Aorta (tissue), 5 donors: Measurements from ENCODE around the gene PLEKHA6. TPM values are rescaled to one million over a fixed set of nuclear protein-coding genes. Genes with fewer than 3 reads are reported as not detected.
"Not testable (repeated sequence)": the region's sequence is repeated elsewhere in the genome, so short reads cannot be mapped to it uniquely, and the experiment has no call there.

ENCODE experiments used
- ATAC-seq: fragments of 200-7000 bp; cut with Tn5 transposase; one replicate; pipeline ENCODE4 v1.9.1; 2022; ENCODE audit warnings: moderate library complexity; ENCODE audit not compliant: low FRiP score
- DNase-seq, 2 donors: peaks; one replicate each; pipeline ENCODE4 v3.0.0-alpha.2; 2020
- H3K27ac ChIP-seq, 2 donors: one replicate each; pipeline ENCODE4 v1.5.1; 2013; ENCODE audit warnings: low read length in 2 of 2, mild to moderate bottlenecking in 2 of 2, moderate library complexity in 2 of 2, control low read depth in 1 of 2, inconsistent platforms in 1 of 2, low read depth in 1 of 2
- H3K27me3 ChIP-seq, 2 donors: one replicate each; pipeline ENCODE4 v1.6.1; 2013; ENCODE audit warnings: control low read depth in 1 of 2, low read length in 1 of 2, mild to moderate bottlenecking in 1 of 2, moderate library complexity in 1 of 2; ENCODE audit not compliant: insufficient read depth in 2 of 2, control insufficient read depth in 1 of 2
- H3K36me3 ChIP-seq, 2 donors: one replicate each; pipeline ENCODE4 v1.6.1; 2013; ENCODE audit warnings: control low read depth in 1 of 2, low read length in 1 of 2, mild to moderate bottlenecking in 1 of 2; ENCODE audit not compliant: insufficient read depth in 2 of 2, control insufficient read depth in 1 of 2
- H3K4me1 ChIP-seq, 2 donors: one replicate each; pipeline ENCODE4 v1.6.1; 2013; ENCODE audit warnings: low read length in 2 of 2, control low read depth in 1 of 2, mild to moderate bottlenecking in 1 of 2, moderate library complexity in 1 of 2; ENCODE audit not compliant: insufficient read depth in 2 of 2, control insufficient read depth in 1 of 2
- H3K4me3 ChIP-seq, 2 donors: one replicate each; pipeline ENCODE4 v1.5.1; 2013; ENCODE audit warnings: low read length in 2 of 2, control low read depth in 1 of 2, mild to moderate bottlenecking in 1 of 2
- H3K9me3 ChIP-seq: one replicate; pipeline ENCODE4 v1.6.1; 2013; ENCODE audit warnings: mild to moderate bottlenecking, low read length; ENCODE audit not compliant: control insufficient read depth
- WGBS, 2 donors: extraction: QIAGEN DNeasy Blood & Tissue Kit; methylation state at CpG; one replicate each; pipeline ENCODE4 v1.1.7; 2013; 5-methylcytosine and 5-hydroxymethylcytosine counted together
- intact Hi-C, 2 donors: fragments of 100-400 bp; cut with DNase I; formaldehyde crosslinking; loops; one replicate each; pipeline versions ENCODE4 v1.14.2 to v1.15.0; 2022
- polyA plus RNA-seq, 2 donors: library from polyadenylated mRNA; stranded (reverse); fragments of 200-250 nt; gene quantifications; one replicate each; pipeline ENCODE4 v1.2.3, GENCODE V29; 2013
- total RNA-seq, 2 donors: library from RNA; stranded (reverse); fragmentation: NEBNext Ultra II Directional; extraction: Animal tissue kit (Norgen Biotek cat#: 25700); gene quantifications; one replicate each; pipeline ENCODE4 v1.2.1, GENCODE V29; 2021
- donor health status: healthy with polysubstance abuse.
- donor health status: Bipolar disorder and iron deficiency.
- donor health status: DM: no; HTN: no; CAD: no.
- donor health status: DM: no; HTN: no; CAD: no.
- donor health status: DM: yes; HTN: yes; CAD: no.

The PLEKHA6 gene
- total and polyA plus RNA-seq, 4 donors = 0.56 to 19.6 (median 5.0) TPM

DNA sequence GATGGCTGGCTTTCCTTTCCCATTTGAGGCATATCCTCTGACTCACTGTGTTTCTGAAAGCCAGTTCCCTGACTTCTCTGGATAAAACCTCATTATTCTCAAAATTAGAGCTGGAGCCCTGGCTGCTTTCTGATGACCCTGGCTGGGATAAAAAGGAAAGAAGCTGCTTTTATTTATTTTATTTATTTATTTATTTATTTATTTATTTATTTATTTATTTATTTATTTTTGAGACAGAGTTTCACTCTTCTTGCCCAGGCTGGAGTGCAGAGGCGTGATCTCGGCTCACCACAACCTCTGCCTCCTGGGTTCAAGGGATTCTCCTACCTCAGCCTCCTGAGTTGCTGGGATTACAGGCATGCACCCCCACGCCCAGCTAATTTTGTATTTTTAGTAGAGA lies 31.9 kb downstream of the PLEKHA6 start:
- 97 to 98% methylated on average over 3 of the region's 3 CpGs for WGBS, 2 donors
- H3K36me3 ChIP-seq, H3K27ac ChIP-seq, H3K27me3 ChIP-seq, H3K4me3 ChIP-seq, ATAC-seq, H3K4me1 ChIP-seq, intact Hi-C loops, DNase-seq, H3K9me3 ChIP-seq: not testable (repeated sequence)

DNA sequence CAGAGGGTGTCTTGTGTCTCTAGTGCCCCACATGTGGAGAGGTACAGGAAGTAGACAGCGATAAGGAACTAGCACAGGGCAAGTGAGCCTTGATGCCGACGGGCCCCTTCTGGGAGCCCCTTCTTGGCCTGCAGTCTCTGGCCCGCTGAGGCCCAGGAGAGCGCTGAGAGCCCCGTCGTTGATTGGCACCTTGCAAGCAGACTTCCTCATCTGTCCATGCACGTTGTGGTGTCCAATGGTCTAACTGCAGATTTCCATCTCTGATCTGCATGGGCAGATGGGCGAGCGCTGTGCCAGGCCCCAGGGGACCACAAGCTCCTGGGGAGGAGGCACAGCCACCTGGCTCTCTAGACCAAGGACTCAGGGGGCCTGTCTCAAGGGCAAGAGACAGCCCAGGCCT lies 32.4 kb downstream of the PLEKHA6 start:
- WGBS, 2 donors = 70% methylated on average over 10 of the region's 10 CpGs
- no peaks in the 10 kb centered on the region for H3K27me3 ChIP-seq
- intact Hi-C loops = no loop called here

DNA sequence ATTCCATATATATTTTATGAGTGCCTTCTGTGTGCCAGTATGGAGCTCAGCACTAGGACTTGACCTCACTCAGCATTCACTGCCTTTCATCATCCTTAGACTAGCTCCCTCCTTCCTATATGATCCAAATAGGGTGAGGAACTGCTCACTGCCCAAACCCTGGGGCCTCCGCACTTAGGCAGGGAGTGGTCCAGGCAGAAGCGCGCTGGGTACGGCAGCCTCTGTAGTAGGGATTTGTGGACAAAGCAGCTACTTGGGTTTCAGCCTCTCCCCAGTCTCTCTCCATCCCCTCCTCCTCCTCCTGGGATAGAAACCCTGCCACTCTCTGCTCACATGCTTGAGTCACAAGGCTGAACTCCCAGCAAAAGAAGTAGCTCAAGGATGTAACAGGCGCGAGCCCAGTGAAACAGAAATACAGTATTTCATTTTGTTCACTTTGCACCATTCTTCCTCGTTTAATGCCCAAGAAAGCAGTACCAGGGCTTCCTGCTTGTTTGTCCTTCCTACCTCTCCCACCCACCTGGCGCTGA lies 32.9 kb downstream of the PLEKHA6 start:
- Histone ChIP-seq H3K4me1 (no peaks in the 10 kb centered on the region), H3K4me3 (no peak overlapping the region), H3K27me3 (no peaks in the 10 kb centered on the region), H3K9me3 (no peaks in the 10 kb centered on the region), H3K27ac (no peak overlapping the region), H3K36me3 (no peaks in the 10 kb centered on the region)
- intact Hi-C loops = no loop called here
- WGBS, 2 donors = 84 to 87% methylated on average over 8 of the region's 8 CpGs
- ATAC-seq (no peak), DNase-seq (no peak)

More for the DNA sequence above, 32.4 kb downstream of the PLEKHA6 start:
- no peaks in the 10 kb centered on the region for H3K9me3 ChIP-seq
- ATAC-seq (no peak), DNase-seq (peak in 1 of 2 donors; percentile 60)
- H3K36me3 ChIP-seq = no peaks in the 10 kb centered on the region
- H3K4me1 ChIP-seq = no peaks in the 10 kb centered on the region
- no peak overlapping the region for H3K4me3 ChIP-seq
- no peak overlapping the region for H3K27ac ChIP-seq

- intact Hi-C loops = no loop called here
- Histone ChIP-seq H3K4me3 (no peak overlapping the region), H3K27me3 (no peaks in the 10 kb centered on the region), H3K4me1 (no peaks in the 10 kb centered on the region), H3K9me3 (no peaks in the 10 kb centered on the region), H3K27ac (no peak overlapping the region), H3K36me3 (no peaks in the 10 kb centered on the region)
- DNase-seq = no peak
- 79 to 81% methylated on average over 5 of the region's 5 CpGs for WGBS, 2 donors
- ATAC-seq = no peak
Measured at GRCh38 chr1:204325944-204326343, 33.8 kb downstream of the PLEKHA6 start.

- ATAC-seq = no peak
- Histone ChIP-seq H3K9me3 (no peaks in the 10 kb centered on the region), H3K4me3 (no peak overlapping the region), H3K4me1 (no peaks in the 10 kb centered on the region), H3K27me3 (no peaks in the 10 kb centered on the region), H3K27ac (no peak overlapping the region), H3K36me3 (no peaks in the 10 kb centered on the region)
- intact Hi-C loops = no loop called here
- DNase-seq = no peak
- WGBS, 2 donors = 15 to 67% methylated on average over 2 of the region's 2 CpGs
Measured at GRCh38 chr1:204323887-204324286, 35.8 kb downstream of the PLEKHA6 start.

DNA sequence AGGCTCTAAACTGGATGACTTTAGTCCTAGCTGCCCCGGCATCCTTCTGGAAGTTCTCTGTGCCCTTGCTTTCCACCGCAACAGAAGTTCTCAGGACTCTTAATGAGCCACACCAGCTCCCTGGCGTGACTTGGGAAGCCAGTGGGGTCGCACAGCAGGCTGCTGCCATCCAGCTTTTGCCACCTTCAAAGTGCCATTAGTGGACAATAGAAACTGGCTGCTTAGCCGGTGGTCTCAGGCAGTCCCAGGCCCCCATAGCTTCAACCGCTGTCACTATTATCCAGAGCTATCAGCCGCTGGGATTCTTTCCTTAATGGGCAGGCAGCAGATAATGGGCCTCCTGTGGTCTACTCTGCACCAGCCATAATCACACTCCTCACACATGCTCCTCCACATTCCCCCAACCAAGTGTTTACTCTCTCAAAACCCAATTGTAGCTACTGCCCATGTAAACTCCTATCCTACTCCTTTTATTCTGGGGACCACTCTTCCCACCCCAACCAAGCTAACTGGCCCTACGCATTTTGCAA lies 37.3 kb downstream of the PLEKHA6 start:
- no peaks in the 10 kb centered on the region for H3K27me3 ChIP-seq

GRCh38 chr1:204321665-204322064 lies 38.1 kb downstream of the PLEKHA6 start:
- intact Hi-C loops = no loop called here
- WGBS, 2 donors = 57 to 76% methylated on average over 2 of the region's 2 CpGs
- no peak for ATAC-seq

More for the DNA sequence above, 37.3 kb downstream of the PLEKHA6 start:
- no peaks in the 10 kb centered on the region for H3K4me1 ChIP-seq
- no peak overlapping the region for H3K27ac ChIP-seq
- intact Hi-C loops = no loop called here
- H3K9me3 ChIP-seq = no peaks in the 10 kb centered on the region
- no peak for ATAC-seq
- H3K36me3 ChIP-seq = no peaks in the 10 kb centered on the region
- H3K4me3 ChIP-seq = no peak overlapping the region
- WGBS, 2 donors = 73 to 84% methylated on average over 8 of the region's 8 CpGs
- no peak for DNase-seq

DNA sequence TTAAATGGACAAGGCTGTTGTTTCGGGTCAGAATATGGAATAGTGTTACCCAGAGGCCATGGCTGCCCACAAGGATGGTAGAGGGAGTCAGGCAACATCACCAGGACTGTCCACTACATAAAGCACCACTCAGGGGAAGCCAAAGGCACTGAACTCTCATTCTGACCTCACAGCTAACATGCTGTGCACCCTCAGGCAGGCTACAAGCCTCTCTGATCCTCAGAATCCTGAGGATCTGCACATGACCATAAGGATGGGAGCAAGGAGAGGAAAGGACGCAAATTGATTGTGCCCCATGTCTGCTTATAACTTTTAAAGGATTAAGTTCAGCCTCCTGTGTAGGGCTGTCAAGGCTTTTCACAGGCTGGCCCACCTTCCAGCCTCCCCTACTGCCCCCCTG lies 38.7 kb downstream of the PLEKHA6 start:
- ATAC-seq = no peak
- H3K27me3 ChIP-seq = no peaks in the 10 kb centered on the region
- intact Hi-C loops = no loop called here
- H3K4me3 ChIP-seq = no peak overlapping the region
- H3K9me3 ChIP-seq = no peaks in the 10 kb centered on the region
- no peaks in the 10 kb centered on the region for H3K4me1 ChIP-seq
- 95 to 98% methylated on average over 2 of the region's 2 CpGs for WGBS, 2 donors
- H3K36me3 ChIP-seq = no peaks in the 10 kb centered on the region
- H3K27ac ChIP-seq = no peak overlapping the region
- DNase-seq = no peak

More at GRCh38 chr1:204321665-204322064, 38.1 kb downstream of the PLEKHA6 start:
- Histone ChIP-seq H3K27ac (no peak overlapping the region), H3K4me1 (no peaks in the 10 kb centered on the region), H3K9me3 (no peaks in the 10 kb centered on the region), H3K36me3 (no peaks in the 10 kb centered on the region), H3K4me3 (no peak overlapping the region), H3K27me3 (no peaks in the 10 kb centered on the region)
- DNase-seq = no peak

- H3K27ac ChIP-seq = no peak overlapping the region
- no peaks in the 10 kb centered on the region for H3K27me3 ChIP-seq
- H3K4me3 ChIP-seq = no peak overlapping the region
- no peaks in the 10 kb centered on the region for H3K4me1 ChIP-seq
- DNase-seq = no peak
- no peaks in the 10 kb centered on the region for H3K9me3 ChIP-seq
- WGBS, 2 donors = 58 to 77% methylated on average over 5 of the region's 5 CpGs
- no peaks in the 10 kb centered on the region for H3K36me3 ChIP-seq
- intact Hi-C loops = no loop called here
- ATAC-seq = peak; percentile 44
Measured at GRCh38 chr1:204320382-204320804, 39.3 kb downstream of the PLEKHA6 start.
